ENCODE measurements around the gene TUBA4A. TPM values are rescaled to one million over a fixed set of nuclear protein-coding genes. Genes with fewer than 3 reads are reported as not detected.

The TUBA4A gene
- polyA plus RNA-seq, 1 donor from 2014 or later: not detected

DNA sequence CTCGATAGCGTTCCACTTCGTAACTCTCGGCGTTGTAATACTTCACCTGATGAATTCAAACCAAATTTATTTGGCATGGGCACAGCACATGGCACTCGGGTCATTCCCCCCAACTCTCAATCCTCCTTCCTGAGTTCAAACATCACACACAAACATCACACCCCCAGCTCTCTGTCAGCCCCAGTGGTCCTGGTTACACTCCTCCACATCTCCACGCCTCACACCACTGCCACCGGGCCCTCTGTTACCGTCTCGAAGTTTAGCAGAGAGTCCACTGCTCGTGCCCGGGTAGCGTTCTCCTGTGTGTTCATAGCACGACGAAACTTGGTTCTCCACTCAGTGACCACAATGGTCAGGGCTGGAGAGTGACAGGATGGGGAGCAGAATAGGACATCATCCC lies 39.6 kb downstream of the TUBA4A start:
- H3K27ac ChIP-seq (ENCODE audit: low read length): no peak overlapping the region
- H3K9ac ChIP-seq (ENCODE audit: low read length): no peak overlapping the region
- H2AFZ ChIP-seq (ENCODE audit: low read depth, low read length): no peak overlapping the region
- no peak overlapping the region for H3K4me2 ChIP-seq (ENCODE audit: low read length)
- no peaks in the 10 kb centered on the region for H4K20me1 ChIP-seq (ENCODE audit: insufficient read depth)
- no peaks in the 10 kb centered on the region for H3K36me3 ChIP-seq (ENCODE audit: insufficient read depth, low read length)
- TF ChIP-seq TAF1 (IDR thresholded peaks at IDR 0.05; ENCODE audit: low read depth) (no peak), EZH2 (IDR thresholded peaks at IDR 0.05; ENCODE audit: borderline replicate concordance, insufficient read depth, low read length, poor library complexity, severe bottlenecking) (no peak), MXI1 (conservative IDR thresholded peaks at IDR 0.05; ENCODE audit: poor library complexity, severe bottlenecking) (no peak), EP300 (conservative IDR thresholded peaks at IDR 0.05; ENCODE audit: poor library complexity, severe bottlenecking) (no peak), RAD21 (conservative IDR thresholded peaks at IDR 0.05) (no peak), SMC3 (conservative IDR thresholded peaks at IDR 0.05; ENCODE audit: poor library complexity) (no peak), POLR2AphosphoS5 (IDR thresholded peaks at IDR 0.05) (no peak)
- TF ChIP-seq, protein P1, sequence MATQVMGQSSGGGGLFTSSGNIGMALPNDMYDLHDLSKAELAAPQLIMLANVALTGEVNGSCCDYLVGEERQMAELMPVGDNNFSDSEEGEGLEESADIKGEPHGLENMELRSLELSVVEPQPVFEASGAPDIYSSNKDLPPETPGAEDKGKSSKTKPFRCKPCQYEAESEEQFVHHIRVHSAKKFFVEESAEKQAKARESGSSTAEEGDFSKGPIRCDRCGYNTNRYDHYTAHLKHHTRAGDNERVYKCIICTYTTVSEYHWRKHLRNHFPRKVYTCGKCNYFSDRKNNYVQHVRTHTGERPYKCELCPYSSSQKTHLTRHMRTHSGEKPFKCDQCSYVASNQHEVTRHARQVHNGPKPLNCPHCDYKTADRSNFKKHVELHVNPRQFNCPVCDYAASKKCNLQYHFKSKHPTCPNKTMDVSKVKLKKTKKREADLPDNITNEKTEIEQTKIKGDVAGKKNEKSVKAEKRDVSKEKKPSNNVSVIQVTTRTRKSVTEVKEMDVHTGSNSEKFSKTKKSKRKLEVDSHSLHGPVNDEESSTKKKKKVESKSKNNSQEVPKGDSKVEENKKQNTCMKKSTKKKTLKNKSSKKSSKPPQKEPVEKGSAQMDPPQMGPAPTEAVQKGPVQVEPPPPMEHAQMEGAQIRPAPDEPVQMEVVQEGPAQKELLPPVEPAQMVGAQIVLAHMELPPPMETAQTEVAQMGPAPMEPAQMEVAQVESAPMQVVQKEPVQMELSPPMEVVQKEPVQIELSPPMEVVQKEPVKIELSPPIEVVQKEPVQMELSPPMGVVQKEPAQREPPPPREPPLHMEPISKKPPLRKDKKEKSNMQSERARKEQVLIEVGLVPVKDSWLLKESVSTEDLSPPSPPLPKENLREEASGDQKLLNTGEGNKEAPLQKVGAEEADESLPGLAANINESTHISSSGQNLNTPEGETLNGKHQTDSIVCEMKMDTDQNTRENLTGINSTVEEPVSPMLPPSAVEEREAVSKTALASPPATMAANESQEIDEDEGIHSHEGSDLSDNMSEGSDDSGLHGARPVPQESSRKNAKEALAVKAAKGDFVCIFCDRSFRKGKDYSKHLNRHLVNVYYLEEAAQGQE (IDR thresholded peaks at IDR 0.05; ENCODE audit: borderline replicate concordance): no peak
- TF ChIP-seq, protein P2, sequence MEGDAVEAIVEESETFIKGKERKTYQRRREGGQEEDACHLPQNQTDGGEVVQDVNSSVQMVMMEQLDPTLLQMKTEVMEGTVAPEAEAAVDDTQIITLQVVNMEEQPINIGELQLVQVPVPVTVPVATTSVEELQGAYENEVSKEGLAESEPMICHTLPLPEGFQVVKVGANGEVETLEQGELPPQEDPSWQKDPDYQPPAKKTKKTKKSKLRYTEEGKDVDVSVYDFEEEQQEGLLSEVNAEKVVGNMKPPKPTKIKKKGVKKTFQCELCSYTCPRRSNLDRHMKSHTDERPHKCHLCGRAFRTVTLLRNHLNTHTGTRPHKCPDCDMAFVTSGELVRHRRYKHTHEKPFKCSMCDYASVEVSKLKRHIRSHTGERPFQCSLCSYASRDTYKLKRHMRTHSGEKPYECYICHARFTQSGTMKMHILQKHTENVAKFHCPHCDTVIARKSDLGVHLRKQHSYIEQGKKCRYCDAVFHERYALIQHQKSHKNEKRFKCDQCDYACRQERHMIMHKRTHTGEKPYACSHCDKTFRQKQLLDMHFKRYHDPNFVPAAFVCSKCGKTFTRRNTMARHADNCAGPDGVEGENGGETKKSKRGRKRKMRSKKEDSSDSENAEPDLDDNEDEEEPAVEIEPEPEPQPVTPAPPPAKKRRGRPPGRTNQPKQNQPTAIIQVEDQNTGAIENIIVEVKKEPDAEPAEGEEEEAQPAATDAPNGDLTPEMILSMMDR (IDR thresholded peaks at IDR 0.05; ENCODE audit: poor library complexity, severe bottlenecking): no peak
- H3K79me2 ChIP-seq (replicated peaks; ENCODE audit: insufficient read depth, low read length): no peaks in the 10 kb centered on the region
- H3K27me3 ChIP-seq (ENCODE audit: insufficient read depth, low read depth, low read length): no peaks in the 10 kb centered on the region
- no peaks in the 10 kb centered on the region for H3K9me3 ChIP-seq (ENCODE audit: low read length)
- H3K9me2 ChIP-seq (ENCODE audit: insufficient read depth, low read length): no peaks in the 10 kb centered on the region
- no peak overlapping the region for H3K4me3 ChIP-seq (ENCODE audit: low read length)
- no peaks in the 10 kb centered on the region for H3F3A ChIP-seq (ENCODE audit: insufficient read depth, low read length, poor library complexity, severe bottlenecking)

DNA sequence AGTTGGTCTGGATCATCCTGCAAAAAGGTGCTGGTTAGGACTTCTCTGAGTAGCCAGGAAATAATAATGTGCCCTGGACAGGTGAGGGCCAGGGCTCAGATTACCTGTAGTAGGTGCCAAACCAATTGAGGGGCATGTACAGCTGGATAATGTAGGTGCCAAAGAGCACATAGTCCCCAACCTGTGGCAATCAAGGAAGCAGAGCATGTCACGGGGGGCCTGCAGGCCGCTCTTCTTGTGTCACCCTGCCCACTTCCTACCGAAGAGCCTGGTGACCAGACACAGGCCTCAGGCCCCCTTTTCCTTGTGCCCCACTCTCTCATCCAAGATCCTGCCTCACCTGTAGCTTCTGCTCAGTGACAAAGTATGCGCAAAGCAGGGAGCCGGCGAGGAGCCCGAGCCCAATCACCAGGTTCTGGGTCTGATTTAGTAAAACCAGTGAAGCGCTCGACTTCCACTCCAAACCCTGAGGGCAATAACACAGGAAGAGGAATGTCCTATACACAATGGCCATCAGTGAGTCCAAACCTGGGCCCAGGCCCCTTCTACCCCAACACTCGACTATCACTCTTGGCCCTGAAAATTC lies 40.1 kb downstream of the TUBA4A start:
- no peaks in the 10 kb centered on the region for H3K36me3 ChIP-seq (ENCODE audit: insufficient read depth, low read length)
- no peaks in the 10 kb centered on the region for H3K9me3 ChIP-seq (ENCODE audit: low read length)
- H3K79me2 ChIP-seq (replicated peaks; ENCODE audit: insufficient read depth, low read length): no peaks in the 10 kb centered on the region
- no peaks in the 10 kb centered on the region for H3F3A ChIP-seq (ENCODE audit: insufficient read depth, low read length, poor library complexity, severe bottlenecking)
- H2AFZ ChIP-seq (ENCODE audit: low read depth, low read length): no peak overlapping the region
- no peaks in the 10 kb centered on the region for H3K9me2 ChIP-seq (ENCODE audit: insufficient read depth, low read length)
- H3K4me3 ChIP-seq (ENCODE audit: low read length): no peak overlapping the region
- H4K20me1 ChIP-seq (ENCODE audit: insufficient read depth): no peaks in the 10 kb centered on the region
- TF ChIP-seq MXI1 (conservative IDR thresholded peaks at IDR 0.05; ENCODE audit: poor library complexity, severe bottlenecking): no peak
- TF ChIP-seq SMC3 (conservative IDR thresholded peaks at IDR 0.05; ENCODE audit: poor library complexity): no peak
- no peak for TF ChIP-seq TAF1 (IDR thresholded peaks at IDR 0.05; ENCODE audit: low read depth)
- TF ChIP-seq, protein P1 (IDR thresholded peaks at IDR 0.05; ENCODE audit: borderline replicate concordance): no peak
- H3K4me2 ChIP-seq (ENCODE audit: low read length): no peak overlapping the region
- no peak overlapping the region for H3K9ac ChIP-seq (ENCODE audit: low read length)
- no peak overlapping the region for H3K27ac ChIP-seq (ENCODE audit: low read length)
- H3K27me3 ChIP-seq (ENCODE audit: insufficient read depth, low read depth, low read length): no peaks in the 10 kb centered on the region

Measured in neural cell (in vitro differentiated cells).